WTC11 (cell line): ENCODE results near the gene C1orf35. TPM values are rescaled to one million over a fixed set of nuclear protein-coding genes. Genes with fewer than 3 reads are reported as not detected.

Experiments used
- ATAC-seq: fragments of 200-7000 bp; cut with Tn5 transposase; 2 replicates; pipeline ENCODE4 v1.10.0; 2021; ENCODE audit warnings: mild to moderate bottlenecking, moderate library complexity
- CTCF ChIA-PET: fragments of 300-600 bp; sonication (Branson Sonifier 250); formaldehyde crosslinking; loops from one replicate; lab custom pipeline; 2021; ENCODE audit warnings: antibody characterized with exemption; lab: Charles Lee
- POLR2A ChIA-PET: fragments of 350-600 bp; sonication (Branson Sonifier 250); formaldehyde crosslinking; loops from one replicate; lab custom pipeline; 2021; ENCODE audit warnings: antibody characterized with exemption; lab: Charles Lee
- DNase-seq: peaks from one replicate; pipeline ENCODE4 v3.0.0; 2021; ENCODE audit warnings: low spot score
- H3K27ac Mint-ChIP-seq: 2 replicates; pipeline ENCODE4 v1.8.0; 2021; ENCODE audit warnings: mixed read lengths
- H3K27me3 Mint-ChIP-seq: 2 replicates; pipeline ENCODE4 v1.8.0; 2021; ENCODE audit warnings: low read depth, mild to moderate bottlenecking, moderate library complexity, mixed read lengths
- H3K36me3 Mint-ChIP-seq: 2 replicates; pipeline ENCODE4 v1.8.0; 2021; ENCODE audit warnings: mixed read lengths
- H3K4me1 Mint-ChIP-seq: 2 replicates; pipeline ENCODE4 v1.8.0; 2022; ENCODE audit warnings: mixed read lengths
- H3K4me3 Mint-ChIP-seq: 2 replicates; pipeline ENCODE4 v1.8.0; 2021; ENCODE audit warnings: mild to moderate bottlenecking, moderate library complexity, mixed read lengths
- H3K9me3 Mint-ChIP-seq: 2 replicates; pipeline ENCODE4 v1.8.0; 2021; ENCODE audit warnings: mixed read lengths
- ATF2 ChIP-seq: sonication (generic); formaldehyde crosslinking; IDR thresholded peaks from 2 replicates; pipeline ENCODE4 v1.8.1; 2022; ENCODE audit warnings: low read depth, missing genetic modification reagents, borderline replicate concordance
- CBFB ChIP-seq: sonication (generic); formaldehyde crosslinking; IDR thresholded peaks from 2 replicates; pipeline ENCODE4 v1.8.1; 2022; ENCODE audit warnings: mild to moderate bottlenecking, low read depth, missing genetic modification reagents
- E2F5 ChIP-seq: sonication (generic); formaldehyde crosslinking; IDR thresholded peaks from 2 replicates; pipeline ENCODE4 v1.8.1; 2022; ENCODE audit warnings: mild to moderate bottlenecking, moderate library complexity, missing genetic modification reagents
- ELF4 ChIP-seq: sonication (generic); formaldehyde crosslinking; IDR thresholded peaks from 2 replicates; pipeline ENCODE4 v1.8.1; 2022; ENCODE audit warnings: low read depth, mild to moderate bottlenecking, moderate library complexity, missing genetic modification reagents
- EMX1 ChIP-seq: fragments of 250-450 bp; sonication (Bioruptor Pico); IDR thresholded peaks from 2 replicates; pipeline ENCODE4 v1.8.0; 2021; ENCODE audit warnings: mild to moderate bottlenecking
- FOXK1 ChIP-seq: sonication (generic); formaldehyde crosslinking; IDR thresholded peaks from 2 replicates; pipeline ENCODE4 v1.8.0; 2022; ENCODE audit warnings: mild to moderate bottlenecking, moderate library complexity, missing genetic modification reagents
- KAT7 ChIP-seq: sonication (generic); formaldehyde crosslinking; IDR thresholded peaks from 2 replicates; pipeline ENCODE4 v1.8.1; 2023; ENCODE audit warnings: missing genetic modification reagents, mild to moderate bottlenecking, borderline replicate concordance
- MLX ChIP-seq: sonication (generic); formaldehyde crosslinking; IDR thresholded peaks from 2 replicates; pipeline ENCODE4 v1.8.1; 2023; ENCODE audit warnings: mild to moderate bottlenecking, missing genetic modification reagents, moderate library complexity
- PREB ChIP-seq: sonication (generic); formaldehyde crosslinking; IDR thresholded peaks from 2 replicates; pipeline ENCODE4 v1.8.1; 2022; ENCODE audit warnings: mild to moderate bottlenecking, missing genetic modification reagents, moderate library complexity, borderline replicate concordance
- SOX15 ChIP-seq: fragments of 250-450 bp; sonication (Bioruptor Pico); IDR thresholded peaks from 2 replicates; pipeline ENCODE4 v1.9.0; 2021; ENCODE audit warnings: mild to moderate bottlenecking
- TCF7 ChIP-seq: sonication (generic); formaldehyde crosslinking; IDR thresholded peaks from 2 replicates; pipeline ENCODE4 v1.8.0; 2022; ENCODE audit warnings: mild to moderate bottlenecking, low read depth, missing genetic modification reagents, moderate library complexity
- TP53 ChIP-seq: sonication (generic); formaldehyde crosslinking; IDR thresholded peaks from 2 replicates; pipeline ENCODE4 v1.8.1; 2023; ENCODE audit warnings: mild to moderate bottlenecking, missing genetic modification reagents
- ZBTB21 ChIP-seq: sonication (generic); formaldehyde crosslinking; IDR thresholded peaks from 2 replicates; pipeline ENCODE4 v1.8.1; 2023; ENCODE audit warnings: mild to moderate bottlenecking, missing genetic modification reagents, borderline replicate concordance
- ZNF138 ChIP-seq: sonication (generic); formaldehyde crosslinking; conservative IDR thresholded peaks from 2 replicates; pipeline ENCODE4 v1.8.1; 2022; ENCODE audit warnings: mild to moderate bottlenecking, moderate library complexity, missing genetic modification reagents
- ZNF219 ChIP-seq: sonication (generic); formaldehyde crosslinking; IDR thresholded peaks from 2 replicates; pipeline ENCODE4 v1.8.0; 2023; ENCODE audit warnings: missing genetic modification reagents, mild to moderate bottlenecking, borderline replicate concordance
- ZNF281 ChIP-seq: sonication (generic); formaldehyde crosslinking; IDR thresholded peaks from 2 replicates; pipeline ENCODE4 v1.8.0; 2023; ENCODE audit warnings: mild to moderate bottlenecking, missing genetic modification reagents
- ZNF317 ChIP-seq: sonication (generic); formaldehyde crosslinking; IDR thresholded peaks from 2 replicates; pipeline ENCODE4 v1.8.1; 2023; ENCODE audit warnings: low read depth, mild to moderate bottlenecking, moderate library complexity, missing genetic modification reagents, borderline replicate concordance
- ZNF423 ChIP-seq: fragments of 250-450 bp; sonication (Bioruptor Pico); IDR thresholded peaks from 2 replicates; pipeline ENCODE4 v2.1.2; 2022; ENCODE audit warnings: mild to moderate bottlenecking, moderate library complexity
- ZNF532 ChIP-seq: fragments of 250-450 bp; sonication (Bioruptor Pico); IDR thresholded peaks from 2 replicates; pipeline ENCODE4 v1.9.0; 2021; ENCODE audit warnings: mild to moderate bottlenecking, borderline replicate concordance
- total RNA-seq: library from RNA; stranded (reverse); gene quantifications from 3 replicates; pipeline ENCODE4 v1.2.3, GENCODE V29; 2021
- TF ChIP-seq, protein P1 (sequence below): fragments of 250-450 bp; sonication (Bioruptor Pico); IDR thresholded peaks from 2 replicates; pipeline ENCODE4 v1.9.0; 2021; ENCODE audit warnings: mild to moderate bottlenecking

C1orf35 gene
- total RNA-seq, 1 experiment from 2014 or later = 33.8 TPM

GRCh38 chr1:228146417-228147150 lies 43.5 kb upstream of the C1orf35 start:
- Mint-ChIP-seq H3K27me3 (no peaks in the 10 kb centered on the region), H3K9me3 (no peaks in the 10 kb centered on the region), H3K4me1 (peaks cover 2% of the 10 kb centered on the region; the same call in 1 of the 2 replicates), H3K27ac (no peak overlapping the region), H3K4me3 (no peak overlapping the region)
- CTCF ChIA-PET = no interaction called here
- ATAC-seq = no peak
- TF ChIP-seq ZNF317 (CRISPR knock-in tag) = no peak
- TF ChIP-seq E2F5 (CRISPR knock-in tag) = no peak
- TF ChIP-seq CBFB = no peak
- no peak for TF ChIP-seq SOX15 (CRISPR knock-in tag)
- TF ChIP-seq ZNF219 = no peak
- no peak for TF ChIP-seq KAT7
- TF ChIP-seq ZBTB21 = no peak
- TF ChIP-seq ZNF532 (CRISPR knock-in tag) = no peak
- TF ChIP-seq PREB (CRISPR knock-in tag) = no peak
- TF ChIP-seq MLX (CRISPR knock-in tag) = no peak
- TF ChIP-seq FOXK1 = no peak
- no peak for TF ChIP-seq EMX1 (CRISPR knock-in tag)
- no peak for TF ChIP-seq ATF2 (CRISPR knock-in tag)
- TF ChIP-seq ZNF138 = no peak
- TF ChIP-seq, protein P1, sequence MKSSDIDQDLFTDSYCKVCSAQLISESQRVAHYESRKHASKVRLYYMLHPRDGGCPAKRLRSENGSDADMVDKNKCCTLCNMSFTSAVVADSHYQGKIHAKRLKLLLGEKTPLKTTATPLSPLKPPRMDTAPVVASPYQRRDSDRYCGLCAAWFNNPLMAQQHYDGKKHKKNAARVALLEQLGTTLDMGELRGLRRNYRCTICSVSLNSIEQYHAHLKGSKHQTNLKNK (CRISPR knock-in tag) = no peak
- TF ChIP-seq ZNF423 (CRISPR knock-in tag) = no peak
- TF ChIP-seq TCF7 (CRISPR knock-in tag) = no peak
- no peak for TF ChIP-seq ELF4 (CRISPR knock-in tag)
- TF ChIP-seq TP53 (CRISPR knock-in tag) = no peak
- TF ChIP-seq ZNF281 (CRISPR knock-in tag) = no peak
- TF ChIP-seq, all 79 proteins: peak for 0
- POLR2A ChIA-PET = no interaction called here
- H3K36me3 Mint-ChIP-seq = no peaks in the 10 kb centered on the region
- no peak for DNase-seq
